CD4-positive, alpha-beta memory T cell (primary cell): ENCODE data around the gene TBX19. TPM values are rescaled to one million over a fixed set of nuclear protein-coding genes. Genes with fewer than 3 reads are reported as not detected.

Experiments used
- CTCF ChIA-PET: fragments of 350-600 bp; sonication (Branson Sonifier 250); formaldehyde crosslinking; loops from one replicate; lab custom pipeline; 2021; ENCODE audit warnings: inconsistent platforms; ENCODE audit not compliant: partially characterized antibody; lab: Charles Lee
- POLR2A ChIA-PET: fragments of 350-600 bp; sonication (Branson Sonifier 250); formaldehyde crosslinking; loops from one replicate; lab custom pipeline; 2021; ENCODE audit not compliant: partially characterized antibody; lab: Charles Lee
- DNase-seq, 5 donors: peaks; one replicate each; pipeline versions ENCODE4 v3.0.0 to v3.0.0-alpha.2; 2020 to 2022; ENCODE audit warnings: mixed read lengths in 1 of 5
- H3K27ac ChIP-seq: one replicate; pipeline ENCODE4 v1.7.0; 2013; ENCODE audit warnings: low read depth, low read length
- H3K27me3 ChIP-seq: 2 replicates; pipeline ENCODE4 v1.7.0; 2013; ENCODE audit warnings: mild to moderate bottlenecking, low read length, moderate library complexity; ENCODE audit not compliant: insufficient read depth
- H3K36me3 ChIP-seq: 2 replicates; pipeline ENCODE4 v1.7.0; 2013; ENCODE audit warnings: mild to moderate bottlenecking, low read length, moderate library complexity; ENCODE audit not compliant: insufficient read depth
- H3K4me1 ChIP-seq: 2 replicates; pipeline ENCODE4 v1.7.0; 2013; ENCODE audit warnings: mild to moderate bottlenecking, low read length, moderate library complexity; ENCODE audit not compliant: insufficient read depth
- H3K4me3 ChIP-seq, 2 donors: one replicate each; pipeline ENCODE4 v1.7.0; 2013; ENCODE audit warnings: low read length in 2 of 2, mild to moderate bottlenecking in 1 of 2
- H3K9me3 ChIP-seq, 2 donors: one replicate each; pipeline ENCODE4 v1.7.0; 2013; ENCODE audit warnings: low read length in 2 of 2, control low read depth in 1 of 2; ENCODE audit not compliant: control insufficient read depth in 1 of 2
- H3K27ac Mint-ChIP-seq, 7 donors: one replicate each; pipeline ENCODE4 v1.8.0; 2020 to 2021; ENCODE audit warnings: mixed read lengths in 7 of 7, mild to moderate bottlenecking in 6 of 7, inconsistent platforms in 3 of 7, moderate library complexity in 3 of 7
- H3K27me3 Mint-ChIP-seq, 2 donors: one replicate each; pipeline ENCODE4 v1.8.0; 2020 to 2021; ENCODE audit warnings: mixed read lengths in 2 of 2
- H3K36me3 Mint-ChIP-seq, 2 donors: one replicate each; pipeline ENCODE4 v1.8.0; 2020 to 2021; ENCODE audit warnings: mixed read lengths in 2 of 2, inconsistent platforms in 1 of 2, mild to moderate bottlenecking in 1 of 2
- H3K4me1 Mint-ChIP-seq, 4 donors: one replicate each; pipeline ENCODE4 v1.8.0; 2020 to 2021; ENCODE audit warnings: mixed read lengths in 4 of 4, mild to moderate bottlenecking in 1 of 4
- H3K4me3 Mint-ChIP-seq, 8 donors: one replicate each; pipeline ENCODE4 v1.8.0; 2020 to 2021; ENCODE audit warnings: mixed read lengths in 8 of 8, mild to moderate bottlenecking in 7 of 8, moderate library complexity in 6 of 8, inconsistent platforms in 3 of 8
- H3K9me3 Mint-ChIP-seq, 8 donors: one replicate each; pipeline ENCODE4 v1.8.0; 2020 to 2021; ENCODE audit warnings: mixed read lengths in 8 of 8, mild to moderate bottlenecking in 5 of 8, inconsistent platforms in 3 of 8, moderate library complexity in 1 of 8
- intact Hi-C: fragments of 100-400 bp; cut with micrococcal nuclease; formaldehyde crosslinking; loops from one replicate; pipeline ENCODE4 v1.15.1; 2023
- polyA plus RNA-seq, 2 donors: library from polyadenylated mRNA; unstranded; fragments of 300-500 nt; fragmentation: Illumina TruSeq; gene quantifications; one replicate each; pipeline ENCODE4 v1.2.3, GENCODE V29; 2021
- total RNA-seq, 2 experiments: library from RNA; stranded (reverse); gene quantifications; one replicate each; pipeline ENCODE4 v1.2.3, GENCODE V29; 2021

The TBX19 gene
- total and polyA plus RNA-seq, 4 experiments from 2014 or later: 1.3 to 4.3 (median 3.1) TPM

DNA sequence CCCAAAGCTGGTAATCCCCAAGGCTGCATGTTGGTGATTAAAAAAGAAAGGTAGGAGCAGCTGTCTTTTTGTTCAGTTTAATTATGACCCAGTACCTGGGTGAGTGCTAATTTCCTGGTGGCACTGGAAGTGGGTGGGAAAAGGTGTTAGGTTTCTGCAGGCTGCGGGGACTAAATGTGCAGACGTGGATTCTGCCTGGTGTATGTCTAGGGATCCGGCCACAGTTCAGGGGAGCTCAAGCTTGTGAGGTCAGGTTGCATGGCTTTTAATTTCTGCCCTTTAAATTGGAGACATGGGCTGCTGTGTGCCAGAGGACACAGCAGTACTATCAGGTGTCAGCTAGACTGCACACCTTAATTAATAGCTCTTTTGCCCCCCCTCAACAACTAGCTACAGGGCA lies 20.3 kb upstream of the TBX19 start:
- Mint-ChIP-seq H3K9me3 (peaks cover 0 to 14% (median 7%) of the 10 kb centered on the region in 8 donors), H3K4me3 (no peak overlapping the region), H3K27me3 (no peaks in the 10 kb centered on the region), H3K27ac (peak overlapping the region in 1 of 7 donors; percentile 9), H3K4me1 (peaks cover 16 to 28% (median 20%) of the 10 kb centered on the region in 4 donors), H3K36me3 (peaks cover 50 to 72% of the 10 kb centered on the region in 2 donors)
- Histone ChIP-seq H3K9me3 (no peaks in the 10 kb centered on the region), H3K27ac (no peak overlapping the region), H3K36me3 (no peaks in the 10 kb centered on the region), H3K4me1 (no peaks in the 10 kb centered on the region), H3K27me3 (no peaks in the 10 kb centered on the region), H3K4me3 (no peak overlapping the region)
- no peak for DNase-seq
- ChIA-PET POLR2A (interaction anchor here (0.7 kb wide), 1 partner anchor 486 kb away, joined by 3 read pairs; no protein-coding TSS in a partner anchor), CTCF (no interaction called here)
- intact Hi-C loops: no loop called here

- Mint-ChIP-seq H3K4me1 (peaks cover 16 to 28% (median 20%) of the 10 kb centered on the region in 4 donors), H3K9me3 (peaks cover 0 to 6% (median 2%) of the 10 kb centered on the region in 8 donors), H3K4me3 (no peak overlapping the region), H3K27ac (peak overlapping the region in 1 of 7 donors; percentile 37), H3K36me3 (peaks cover 44 to 66% of the 10 kb centered on the region in 2 donors), H3K27me3 (no peaks in the 10 kb centered on the region)
- Histone ChIP-seq H3K4me1 (no peaks in the 10 kb centered on the region), H3K27ac (no peak overlapping the region), H3K4me3 (no peak overlapping the region), H3K27me3 (no peaks in the 10 kb centered on the region), H3K9me3 (no peaks in the 10 kb centered on the region), H3K36me3 (no peaks in the 10 kb centered on the region)
- no peak for DNase-seq
- POLR2A ChIA-PET: no interaction called here
- CTCF ChIA-PET: no interaction called here
- intact Hi-C loops: no loop called here
These were observed 19.3 kb upstream of the TBX19 start for GRCh38 chr1:168261390-168261789.

DNA sequence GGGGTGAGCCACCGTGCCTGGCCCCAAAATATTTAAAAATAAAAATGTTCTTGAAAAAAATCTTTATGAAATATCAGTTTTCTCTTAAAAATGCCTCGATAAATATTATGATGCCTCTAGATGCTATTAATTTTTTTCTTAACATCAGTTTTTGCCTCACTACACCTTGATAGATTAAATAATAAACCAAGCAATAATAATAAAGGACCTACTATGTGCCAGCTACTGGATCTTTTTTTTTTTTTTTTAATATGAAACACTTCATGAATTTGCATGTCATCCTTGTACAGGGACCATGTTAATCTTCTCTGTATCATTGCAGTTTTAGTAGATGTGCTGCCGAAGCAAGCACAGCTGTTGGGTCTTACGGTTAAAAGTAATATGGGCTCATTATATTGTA lies 17.5 kb upstream of the TBX19 start:
- H3K36me3 Mint-ChIP-seq: peaks cover 32 to 49% of the 10 kb centered on the region in 2 donors
- no peak overlapping the region for H3K27ac Mint-ChIP-seq
- H3K9me3 Mint-ChIP-seq: peaks cover 0 to 4% (median 0%) of the 10 kb centered on the region in 8 donors
- CTCF ChIA-PET: interaction anchor here (0.9 kb wide), 1 partner anchor 11 kb away, joined by 3 read pairs; no protein-coding TSS in a partner anchor
- DNase-seq: no peak
- H3K36me3 ChIP-seq: no peaks in the 10 kb centered on the region
- H3K27me3 ChIP-seq: no peaks in the 10 kb centered on the region
- no peak overlapping the region for H3K4me3 ChIP-seq
- POLR2A ChIA-PET: no interaction called here
- intact Hi-C loops: no loop called here
- H3K27me3 Mint-ChIP-seq: no peaks in the 10 kb centered on the region
- peaks cover 13 to 23% (median 19%) of the 10 kb centered on the region in 4 donors for H3K4me1 Mint-ChIP-seq
- no peaks in the 10 kb centered on the region for H3K9me3 ChIP-seq
- H3K4me3 Mint-ChIP-seq: no peak overlapping the region
- no peak overlapping the region for H3K27ac ChIP-seq
- no peaks in the 10 kb centered on the region for H3K4me1 ChIP-seq

DNA sequence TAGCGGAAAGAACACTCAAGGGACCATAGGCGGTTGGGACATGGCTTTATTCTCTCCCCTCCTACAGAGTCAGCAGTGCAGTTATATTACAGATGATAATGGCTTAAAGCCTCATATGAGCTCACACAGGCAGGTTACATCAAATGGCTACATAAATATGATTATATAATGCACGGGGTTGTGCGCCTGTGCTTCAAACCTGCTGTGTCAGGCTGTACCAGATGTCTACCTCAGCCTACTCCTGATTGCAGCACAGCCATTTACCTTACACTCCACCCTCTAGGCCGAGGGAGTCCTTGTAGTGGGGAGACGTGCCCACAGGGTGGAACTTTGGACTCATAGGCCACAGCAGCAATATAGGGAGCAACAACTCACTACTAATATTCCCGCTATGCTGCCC lies 16.4 kb upstream of the TBX19 start:
- intact Hi-C loops: no loop called here
- no peak for DNase-seq
- H3K27me3 ChIP-seq: no peaks in the 10 kb centered on the region
- H3K9me3 ChIP-seq: no peaks in the 10 kb centered on the region
- no peaks in the 10 kb centered on the region for H3K36me3 ChIP-seq
- H3K4me3 Mint-ChIP-seq: no peak overlapping the region
- no peaks in the 10 kb centered on the region for H3K4me1 ChIP-seq
- peaks cover 30 to 52% of the 10 kb centered on the region in 2 donors for H3K36me3 Mint-ChIP-seq
- no peak overlapping the region for H3K4me3 ChIP-seq
- H3K27ac ChIP-seq: no peak overlapping the region
- ChIA-PET POLR2A (no interaction called here), CTCF (no interaction called here)
- peaks cover 10 to 20% (median 17%) of the 10 kb centered on the region in 4 donors for H3K4me1 Mint-ChIP-seq
- no peak overlapping the region for H3K27ac Mint-ChIP-seq
- H3K27me3 Mint-ChIP-seq: no peaks in the 10 kb centered on the region
- H3K9me3 Mint-ChIP-seq: peaks cover 0 to 4% (median 0%) of the 10 kb centered on the region in 8 donors

DNA sequence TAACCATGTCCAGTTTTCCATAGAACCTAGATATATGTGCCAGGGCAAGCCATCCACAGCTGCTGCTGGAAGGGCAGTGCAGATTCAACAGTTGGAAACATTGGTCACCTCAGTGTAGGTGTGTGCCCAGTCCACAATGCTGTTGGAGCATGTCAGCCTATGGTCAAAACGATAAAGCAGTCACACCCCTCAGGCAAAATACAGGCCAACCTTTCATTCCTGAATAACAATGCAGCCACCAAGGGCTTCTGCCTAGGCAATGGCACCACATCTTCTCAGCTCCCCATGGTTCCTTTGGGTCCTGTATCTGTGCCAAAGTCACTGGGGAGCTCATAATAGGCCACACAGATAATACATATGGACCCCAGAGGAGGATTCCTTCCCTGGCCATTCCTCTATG lies 15.1 kb upstream of the TBX19 start:
- Histone ChIP-seq H3K27ac (no peak overlapping the region), H3K4me3 (no peak overlapping the region), H3K27me3 (no peaks in the 10 kb centered on the region), H3K36me3 (no peaks in the 10 kb centered on the region), H3K9me3 (no peaks in the 10 kb centered on the region), H3K4me1 (no peaks in the 10 kb centered on the region)
- H3K27me3 Mint-ChIP-seq: no peaks in the 10 kb centered on the region
- no peak overlapping the region for H3K4me3 Mint-ChIP-seq
- ChIA-PET CTCF (no interaction called here), POLR2A (no interaction called here)
- peaks cover 0 to 4% (median 0%) of the 10 kb centered on the region in 8 donors for H3K9me3 Mint-ChIP-seq
- no peak for DNase-seq
- H3K4me1 Mint-ChIP-seq: peaks cover 6 to 13% (median 10%) of the 10 kb centered on the region in 4 donors
- peaks cover 25 to 54% of the 10 kb centered on the region in 2 donors for H3K36me3 Mint-ChIP-seq
- intact Hi-C loops: no loop called here
- H3K27ac Mint-ChIP-seq: no peak overlapping the region

GRCh38 chr1:168266644-168267186 lies 14.0 kb upstream of the TBX19 start:
- CTCF ChIA-PET: no interaction called here
- no peak overlapping the region for H3K4me3 Mint-ChIP-seq
- no peaks in the 10 kb centered on the region for H3K27me3 Mint-ChIP-seq
- H3K4me3 ChIP-seq: no peak overlapping the region
- peaks cover 0 to 4% (median 0%) of the 10 kb centered on the region in 8 donors for H3K9me3 Mint-ChIP-seq
- peaks cover 0 to 2% (median 1%) of the 10 kb centered on the region in 4 donors for H3K4me1 Mint-ChIP-seq
- no peak overlapping the region for H3K27ac ChIP-seq
- no peak overlapping the region for H3K27ac Mint-ChIP-seq
- peaks cover 21 to 47% of the 10 kb centered on the region in 2 donors for H3K36me3 Mint-ChIP-seq
- POLR2A ChIA-PET: no interaction called here
- H3K27me3 ChIP-seq: no peaks in the 10 kb centered on the region
- no peaks in the 10 kb centered on the region for H3K36me3 ChIP-seq
- H3K4me1 ChIP-seq: no peaks in the 10 kb centered on the region
- DNase-seq: no peak
- no peaks in the 10 kb centered on the region for H3K9me3 ChIP-seq
- intact Hi-C loops: no loop called here

GRCh38 chr1:168271636-168272035 lies 9.0 kb upstream of the TBX19 start:
- H3K27me3 Mint-ChIP-seq: no peaks in the 10 kb centered on the region
- DNase-seq: no peak
- ChIA-PET POLR2A (no interaction called here), CTCF (no interaction called here)
- H3K36me3 ChIP-seq: no peaks in the 10 kb centered on the region
- no peak overlapping the region for H3K4me3 ChIP-seq
- H3K36me3 Mint-ChIP-seq: peaks cover 8 to 32% of the 10 kb centered on the region in 2 donors
- no peaks in the 10 kb centered on the region for H3K4me1 ChIP-seq
- no peak overlapping the region for H3K27ac ChIP-seq
- H3K27me3 ChIP-seq: no peaks in the 10 kb centered on the region
- no peak overlapping the region for H3K27ac Mint-ChIP-seq
- no peak overlapping the region for H3K4me3 Mint-ChIP-seq
- H3K9me3 ChIP-seq: no peaks in the 10 kb centered on the region
- intact Hi-C loops: no loop called here
- H3K4me1 Mint-ChIP-seq: peaks cover 0 to 2% (median 0%) of the 10 kb centered on the region in 4 donors
- peaks cover 0 to 10% (median 5%) of the 10 kb centered on the region in 8 donors for H3K9me3 Mint-ChIP-seq
